BLaER1 (cell line): ENCODE data around the gene EAF2.

ENCODE experiments used
- H3K27ac ChIP-seq: shearing (Covaris generic); formaldehyde crosslinking; 2 replicates; pipeline ENCODE4 v1.8.1; 2022
- H3K27me3 ChIP-seq: shearing (Covaris generic); formaldehyde crosslinking; 2 replicates; pipeline ENCODE4 v1.8.1; 2022
- H3K36me3 ChIP-seq: shearing (Covaris generic); formaldehyde crosslinking; 2 replicates; pipeline ENCODE4 v1.8.1; 2022
- H3K4me1 ChIP-seq: shearing (Covaris generic); formaldehyde crosslinking; 2 replicates; pipeline ENCODE4 v1.8.1; 2022
- H3K4me2 ChIP-seq: shearing (Covaris generic); formaldehyde crosslinking; 2 replicates; pipeline ENCODE4 v1.8.1; 2022
- H3K4me3 ChIP-seq: shearing (Covaris generic); formaldehyde crosslinking; 2 replicates; pipeline ENCODE4 v1.8.1; 2022
- H3K9ac ChIP-seq: shearing (Covaris generic); formaldehyde crosslinking; 2 replicates; pipeline ENCODE4 v1.8.1; 2022
- H3K9me3 ChIP-seq: shearing (Covaris generic); formaldehyde crosslinking; 2 replicates; pipeline ENCODE4 v1.8.1; 2022
- H4K20me1 ChIP-seq: shearing (Covaris generic); formaldehyde crosslinking; 2 replicates; pipeline ENCODE4 v1.8.1; 2022
- Cebpa-rat ChIP-seq: shearing (Covaris generic); IDR thresholded peaks from 2 replicates; pipeline ENCODE4 v1.8.1; 2022

The EAF2 gene

GRCh38 chr3:121834671-121835464 is at the start of gene EAF2, which contains the start of gene IQCB1:
Gene EAF2, plus strand, starts transcription at chr3:121835209. Its CDS starts 77 bp downstream, at chr3:121835286.
Gene IQCB1, minus strand, starts transcription at chr3:121835060. Its CDS starts 6,100 bp downstream, at chr3:121828960.
- H3K27ac ChIP-seq: peak within 1 kb of the TSS; percentile 93
- no peak for TF ChIP-seq Cebpa-rat
- no peaks in the 10 kb centered on the region for H3K27me3 ChIP-seq
- H3K9me3 ChIP-seq: peaks cover 6% of the 10 kb centered on the region
- H3K4me2 ChIP-seq: peak within 1 kb of the TSS; percentile 95
- peaks cover 43% of the 10 kb centered on the region for H3K36me3 ChIP-seq
- H3K4me1 ChIP-seq: peaks cover 32% of the 10 kb centered on the region
- H3K9ac ChIP-seq: peak within 1 kb of the TSS; percentile 97
- H4K20me1 ChIP-seq: peaks cover 16% of the 10 kb centered on the region; the same call in 1 of the 2 replicates
- H3K4me3 ChIP-seq: peak within 1 kb of the TSS; percentile 89

- Histone ChIP-seq H3K4me3 (no peak overlapping the region), H3K27me3 (no peaks in the 10 kb centered on the region), H3K9me3 (no peaks in the 10 kb centered on the region), H3K4me2 (no peak overlapping the region), H3K4me1 (no peaks in the 10 kb centered on the region), H3K9ac (no peak overlapping the region), H4K20me1 (no peaks in the 10 kb centered on the region), H3K36me3 (peaks cover 84% of the 10 kb centered on the region), H3K27ac (no peak overlapping the region)
- TF ChIP-seq Cebpa-rat: no peak
Measured at GRCh38 chr3:121786485-121786884, 48.5 kb upstream of the EAF2 start.

GRCh38 chr3:121793078-121793477 is 41.9 kb upstream of the EAF2 start:
- no peaks in the 10 kb centered on the region for H3K9me3 ChIP-seq
- no peak overlapping the region for H3K4me2 ChIP-seq
- H3K36me3 ChIP-seq: peaks cover 69% of the 10 kb centered on the region
- no peaks in the 10 kb centered on the region for H3K4me1 ChIP-seq
- no peaks in the 10 kb centered on the region for H3K27me3 ChIP-seq
- no peak overlapping the region for H3K4me3 ChIP-seq
- H3K9ac ChIP-seq: no peak overlapping the region
- no peak for TF ChIP-seq Cebpa-rat
- H3K27ac ChIP-seq: no peak overlapping the region
- no peaks in the 10 kb centered on the region for H4K20me1 ChIP-seq

GRCh38 chr3:121794264-121794983 is 40.6 kb upstream of the EAF2 start:
- no peak overlapping the region for H3K27ac ChIP-seq
- no peaks in the 10 kb centered on the region for H3K4me1 ChIP-seq
- H3K36me3 ChIP-seq: peaks cover 64% of the 10 kb centered on the region
- H3K27me3 ChIP-seq: no peaks in the 10 kb centered on the region
- TF ChIP-seq Cebpa-rat: no peak
- H3K9me3 ChIP-seq: no peaks in the 10 kb centered on the region
- H4K20me1 ChIP-seq: no peaks in the 10 kb centered on the region
- no peak overlapping the region for H3K4me3 ChIP-seq
- H3K9ac ChIP-seq: no peak overlapping the region
- H3K4me2 ChIP-seq: no peak overlapping the region

GRCh38 chr3:121796970-121797369 is 38.0 kb upstream of the EAF2 start:
- Histone ChIP-seq H3K27me3 (no peaks in the 10 kb centered on the region), H3K27ac (no peak overlapping the region), H3K36me3 (peaks cover 50% of the 10 kb centered on the region; the same call in 1 of the 2 replicates)

GRCh38 chr3:121800906-121801305 is 34.1 kb upstream of the EAF2 start:
- H3K4me3 ChIP-seq: no peak overlapping the region
- H3K4me1 ChIP-seq: no peaks in the 10 kb centered on the region
- H3K36me3 ChIP-seq: peaks cover 45% of the 10 kb centered on the region
- no peak overlapping the region for H3K4me2 ChIP-seq
- H3K9ac ChIP-seq: no peak overlapping the region
- no peak for TF ChIP-seq Cebpa-rat
- H3K9me3 ChIP-seq: no peaks in the 10 kb centered on the region
- no peaks in the 10 kb centered on the region for H4K20me1 ChIP-seq
- H3K27ac ChIP-seq: no peak overlapping the region
- H3K27me3 ChIP-seq: no peaks in the 10 kb centered on the region

More at GRCh38 chr3:121796970-121797369, 38.0 kb upstream of the EAF2 start:
- no peak overlapping the region for H3K4me2 ChIP-seq
- no peak for TF ChIP-seq Cebpa-rat
- H3K4me1 ChIP-seq: no peaks in the 10 kb centered on the region
- no peak overlapping the region for H3K9ac ChIP-seq
- no peak overlapping the region for H3K4me3 ChIP-seq
- H3K9me3 ChIP-seq: no peaks in the 10 kb centered on the region
- no peaks in the 10 kb centered on the region for H4K20me1 ChIP-seq

- no peaks in the 10 kb centered on the region for H4K20me1 ChIP-seq
- H3K27ac ChIP-seq: no peak overlapping the region
- no peak overlapping the region for H3K4me3 ChIP-seq
- no peak overlapping the region for H3K9ac ChIP-seq
- H3K4me1 ChIP-seq: no peaks in the 10 kb centered on the region
- H3K9me3 ChIP-seq: no peaks in the 10 kb centered on the region
- no peaks in the 10 kb centered on the region for H3K27me3 ChIP-seq
- H3K36me3 ChIP-seq: peaks cover 44% of the 10 kb centered on the region
- no peak for TF ChIP-seq Cebpa-rat
- H3K4me2 ChIP-seq: no peak overlapping the region
Measured at GRCh38 chr3:121803771-121804320, 31.2 kb upstream of the EAF2 start.

GRCh38 chr3:121809249-121809648 is 25.8 kb upstream of the EAF2 start:
- no peak overlapping the region for H3K9ac ChIP-seq
- H3K36me3 ChIP-seq: peaks cover 72% of the 10 kb centered on the region
- H3K4me3 ChIP-seq: no peak overlapping the region
- H3K4me2 ChIP-seq: no peak overlapping the region
- H3K4me1 ChIP-seq: no peaks in the 10 kb centered on the region
- H3K27ac ChIP-seq: no peak overlapping the region
- H4K20me1 ChIP-seq: peaks cover 30% of the 10 kb centered on the region; the same call in 1 of the 2 replicates
- no peaks in the 10 kb centered on the region for H3K9me3 ChIP-seq
- no peak for TF ChIP-seq Cebpa-rat
- no peaks in the 10 kb centered on the region for H3K27me3 ChIP-seq

- H3K27me3 ChIP-seq: no peaks in the 10 kb centered on the region
- H3K4me1 ChIP-seq: no peaks in the 10 kb centered on the region
- H3K36me3 ChIP-seq: peaks cover 82% of the 10 kb centered on the region
- H3K9me3 ChIP-seq: peaks cover 53% of the 10 kb centered on the region
- no peak overlapping the region for H3K9ac ChIP-seq
- H4K20me1 ChIP-seq: peaks cover 8% of the 10 kb centered on the region; the same call in 1 of the 2 replicates
- H3K27ac ChIP-seq: no peak overlapping the region
- no peak for TF ChIP-seq Cebpa-rat
- H3K4me2 ChIP-seq: no peak overlapping the region
- H3K4me3 ChIP-seq: no peak overlapping the region
Measured at GRCh38 chr3:121817753-121818152, 17.3 kb upstream of the EAF2 start.

- no peaks in the 10 kb centered on the region for H3K4me1 ChIP-seq
- no peak overlapping the region for H3K4me3 ChIP-seq
- TF ChIP-seq Cebpa-rat: no peak
- H3K27ac ChIP-seq: no peak overlapping the region
- H3K9ac ChIP-seq: no peak overlapping the region
- peaks cover 83% of the 10 kb centered on the region for H3K36me3 ChIP-seq
- H3K4me2 ChIP-seq: no peak overlapping the region
- H4K20me1 ChIP-seq: peaks cover under 1% of the 10 kb centered on the region; the same call in 1 of the 2 replicates
- H3K27me3 ChIP-seq: no peaks in the 10 kb centered on the region
- H3K9me3 ChIP-seq: peaks cover 61% of the 10 kb centered on the region
Measured at GRCh38 chr3:121818578-121818977, 16.4 kb upstream of the EAF2 start.
